ENCODE results near the gene EIF1.

EIF1 gene

DNA sequence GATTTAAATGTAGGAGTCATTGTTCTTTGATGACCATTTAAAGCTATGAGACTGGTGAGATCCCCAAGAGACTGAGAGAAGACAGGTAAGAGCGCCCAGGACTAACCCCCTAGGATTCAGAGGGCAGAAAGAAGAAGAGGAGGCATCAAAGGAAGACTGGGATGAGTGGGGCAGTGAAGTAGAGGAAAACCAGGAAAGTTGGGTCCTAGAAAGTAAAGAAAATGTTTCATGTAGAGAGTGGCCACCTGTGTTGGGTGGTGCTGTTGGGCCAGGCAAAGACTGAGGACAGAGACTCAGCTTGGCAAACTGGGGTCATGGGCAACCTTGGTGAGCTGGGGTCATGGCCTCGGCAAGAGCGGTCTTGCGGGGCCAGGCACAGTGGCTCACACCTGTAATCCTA is 47.1 kb downstream of the EIF1 start:
- Histone ChIP-seq H3K4me3 (ENCODE audit: low read length) (no peak overlapping the region), H3K27ac (ENCODE audit: low read depth, low read length) (no peak overlapping the region), H4K20me1 (ENCODE audit: control insufficient read depth, insufficient read depth, low read depth, low read length) (no peaks in the 10 kb centered on the region), H3K27me3 (ENCODE audit: control insufficient read depth, low read length) (peaks cover 23% of the 10 kb centered on the region), H3K36me3 (ENCODE audit: control insufficient read depth, low read length) (no peaks in the 10 kb centered on the region), H3K9me3 (ENCODE audit: control insufficient read depth, insufficient read depth, low read length) (no peaks in the 10 kb centered on the region), H3K9me2 (replicated peaks; ENCODE audit: control insufficient read depth, low read length) (no peaks in the 10 kb centered on the region), H3K4me2 (ENCODE audit: low read length) (no peak overlapping the region), H3K79me2 (ENCODE audit: control insufficient read depth, low read length) (no peaks in the 10 kb centered on the region), H3F3A (ENCODE audit: control insufficient read depth, insufficient read depth) (no peaks in the 10 kb centered on the region), H3K4me1 (ENCODE audit: control insufficient read depth, low read length) (peaks cover 11% of the 10 kb centered on the region)
- TF ChIP-seq EZH2phosphoT487 (IDR thresholded peaks at IDR 0.05; ENCODE audit: borderline replicate concordance, low read length): no peak
- TF ChIP-seq, protein P1, sequence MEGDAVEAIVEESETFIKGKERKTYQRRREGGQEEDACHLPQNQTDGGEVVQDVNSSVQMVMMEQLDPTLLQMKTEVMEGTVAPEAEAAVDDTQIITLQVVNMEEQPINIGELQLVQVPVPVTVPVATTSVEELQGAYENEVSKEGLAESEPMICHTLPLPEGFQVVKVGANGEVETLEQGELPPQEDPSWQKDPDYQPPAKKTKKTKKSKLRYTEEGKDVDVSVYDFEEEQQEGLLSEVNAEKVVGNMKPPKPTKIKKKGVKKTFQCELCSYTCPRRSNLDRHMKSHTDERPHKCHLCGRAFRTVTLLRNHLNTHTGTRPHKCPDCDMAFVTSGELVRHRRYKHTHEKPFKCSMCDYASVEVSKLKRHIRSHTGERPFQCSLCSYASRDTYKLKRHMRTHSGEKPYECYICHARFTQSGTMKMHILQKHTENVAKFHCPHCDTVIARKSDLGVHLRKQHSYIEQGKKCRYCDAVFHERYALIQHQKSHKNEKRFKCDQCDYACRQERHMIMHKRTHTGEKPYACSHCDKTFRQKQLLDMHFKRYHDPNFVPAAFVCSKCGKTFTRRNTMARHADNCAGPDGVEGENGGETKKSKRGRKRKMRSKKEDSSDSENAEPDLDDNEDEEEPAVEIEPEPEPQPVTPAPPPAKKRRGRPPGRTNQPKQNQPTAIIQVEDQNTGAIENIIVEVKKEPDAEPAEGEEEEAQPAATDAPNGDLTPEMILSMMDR (IDR thresholded peaks at IDR 0.05; ENCODE audit: low read depth, low read length, poor library complexity, severe bottlenecking): no peak

DNA sequence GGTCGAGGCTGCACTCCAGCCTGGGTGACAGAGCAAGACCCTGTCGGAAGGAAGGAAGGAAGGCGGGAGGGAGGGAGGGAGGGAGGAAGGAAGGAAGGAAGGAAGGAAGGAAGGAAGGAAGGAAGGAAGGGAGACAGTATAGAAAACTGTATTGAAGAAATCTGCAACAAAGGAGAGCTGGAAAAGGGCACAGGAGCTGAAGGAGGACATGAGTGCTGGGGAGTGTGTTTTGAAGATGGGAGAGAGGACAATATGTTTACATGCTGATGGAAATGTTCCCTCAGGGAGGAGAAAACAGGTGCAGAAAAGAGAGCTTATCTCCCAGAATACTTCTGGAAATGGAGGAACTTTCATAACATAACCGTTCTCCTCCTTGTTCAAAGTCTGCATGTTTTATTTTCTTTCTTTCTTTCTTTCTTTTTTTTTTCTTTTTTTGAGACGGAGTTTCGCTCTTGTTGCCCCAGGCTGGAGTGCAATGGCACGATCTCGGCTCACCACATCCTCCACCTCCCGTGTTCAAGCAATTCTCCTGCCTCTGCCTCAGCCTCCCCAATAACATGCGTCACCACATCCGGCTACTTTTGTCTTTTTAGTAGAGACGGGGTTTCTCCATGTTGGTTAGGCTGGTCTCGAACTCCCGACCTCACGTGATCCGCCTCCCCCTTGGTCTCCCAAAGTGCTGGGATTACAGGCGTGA is 48.4 kb downstream of the EIF1 start:
- Histone ChIP-seq H3K9me2 (replicated peaks; ENCODE audit: control insufficient read depth, low read length) (no peaks in the 10 kb centered on the region), H3K4me3 (ENCODE audit: low read length) (no peak overlapping the region), H3K79me2 (ENCODE audit: control insufficient read depth, low read length) (no peaks in the 10 kb centered on the region), H3K36me3 (ENCODE audit: control insufficient read depth, low read length) (no peaks in the 10 kb centered on the region), H3K4me2 (ENCODE audit: low read length) (no peak overlapping the region), H4K20me1 (ENCODE audit: control insufficient read depth, insufficient read depth, low read depth, low read length) (no peaks in the 10 kb centered on the region), H3K4me1 (ENCODE audit: control insufficient read depth, low read length) (peaks cover 5% of the 10 kb centered on the region), H3K27me3 (ENCODE audit: control insufficient read depth, low read length) (peaks cover 18% of the 10 kb centered on the region), H3K27ac (ENCODE audit: low read depth, low read length) (no peak overlapping the region), H3K9me3 (ENCODE audit: control insufficient read depth, insufficient read depth, low read length) (no peaks in the 10 kb centered on the region), H3F3A (ENCODE audit: control insufficient read depth, insufficient read depth) (no peaks in the 10 kb centered on the region)
- no peak for TF ChIP-seq EZH2phosphoT487 (IDR thresholded peaks at IDR 0.05; ENCODE audit: borderline replicate concordance, low read length)
- TF ChIP-seq, protein P1 (IDR thresholded peaks at IDR 0.05; ENCODE audit: low read depth, low read length, poor library complexity, severe bottlenecking): no peak

DNA sequence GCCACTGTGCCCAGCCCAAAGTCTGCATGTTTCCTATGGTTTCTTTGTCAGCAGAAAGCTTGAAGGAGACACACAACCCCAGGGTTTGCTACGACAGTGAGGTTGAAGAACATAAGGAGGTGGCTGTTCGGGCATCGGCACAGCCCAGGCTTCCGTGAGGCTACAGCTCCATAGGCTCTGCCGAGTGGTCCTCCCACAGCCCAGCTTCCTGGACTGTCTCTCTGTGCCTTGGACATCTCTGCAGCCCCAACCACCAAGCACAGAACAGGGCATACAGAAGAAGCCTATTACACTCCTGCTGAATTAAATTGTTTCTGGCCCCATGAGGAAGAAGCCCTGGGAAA is 49.0 kb downstream of the EIF1 start:
- no peaks in the 10 kb centered on the region for H3K9me2 ChIP-seq (replicated peaks; ENCODE audit: control insufficient read depth, low read length)
- peaks cover 15% of the 10 kb centered on the region for H3K27me3 ChIP-seq (ENCODE audit: control insufficient read depth, low read length)
- H3K4me1 ChIP-seq (ENCODE audit: control insufficient read depth, low read length): peaks cover 5% of the 10 kb centered on the region
- no peaks in the 10 kb centered on the region for H3F3A ChIP-seq (ENCODE audit: control insufficient read depth, insufficient read depth)
- no peaks in the 10 kb centered on the region for H3K79me2 ChIP-seq (ENCODE audit: control insufficient read depth, low read length)
- no peak overlapping the region for H3K27ac ChIP-seq (ENCODE audit: low read depth, low read length)
- no peak overlapping the region for H3K4me2 ChIP-seq (ENCODE audit: low read length)
- H4K20me1 ChIP-seq (ENCODE audit: control insufficient read depth, insufficient read depth, low read depth, low read length): no peaks in the 10 kb centered on the region
- H3K4me3 ChIP-seq (ENCODE audit: low read length): no peak overlapping the region
- H3K36me3 ChIP-seq (ENCODE audit: control insufficient read depth, low read length): no peaks in the 10 kb centered on the region
- no peaks in the 10 kb centered on the region for H3K9me3 ChIP-seq (ENCODE audit: control insufficient read depth, insufficient read depth, low read length)
- TF ChIP-seq EZH2phosphoT487 (IDR thresholded peaks at IDR 0.05; ENCODE audit: borderline replicate concordance, low read length): no peak
- TF ChIP-seq, protein P1 (IDR thresholded peaks at IDR 0.05; ENCODE audit: low read depth, low read length, poor library complexity, severe bottlenecking): no peak
